Activated T-helper 17 cell treated with anti-CD3 and anti-CD28 coated beads, Interleukin-2, amount 50 U/mL, for 72 hours (primary cell): ENCODE results near the gene MTHFR. TPM values are rescaled to one million over a fixed set of nuclear protein-coding genes. Genes with fewer than 3 reads are reported as not detected.

Experiments
- ATAC-seq: fragments of 150-1000 bp; cut with Tn5 transposase; replicated peaks from 2 replicates; pipeline ENCODE4 v1.10.0; 2021; ENCODE audit warnings: mild to moderate bottlenecking, moderate library complexity
- H3K27ac Mint-ChIP-seq: one replicate; pipeline ENCODE4 v1.8.0; 2022; ENCODE audit warnings: mixed read lengths
- H3K27me3 Mint-ChIP-seq: one replicate; pipeline ENCODE4 v1.8.0; 2022; ENCODE audit warnings: mixed read lengths
- H3K36me3 Mint-ChIP-seq: one replicate; pipeline ENCODE4 v1.8.0; 2022; ENCODE audit warnings: low read depth, mild to moderate bottlenecking, mixed read lengths
- H3K4me1 Mint-ChIP-seq: one replicate; pipeline ENCODE4 v1.8.0; 2022; ENCODE audit warnings: mixed read lengths
- H3K4me3 Mint-ChIP-seq: one replicate; pipeline ENCODE4 v1.8.0; 2022; ENCODE audit warnings: mild to moderate bottlenecking, mixed read lengths
- H3K9me3 Mint-ChIP-seq: one replicate; pipeline ENCODE4 v1.8.0; 2022; ENCODE audit warnings: mixed read lengths
- total RNA-seq, 2 donors: library from RNA; stranded (reverse); gene quantifications; one replicate each; pipeline ENCODE4 v1.2.3, GENCODE V29; 2022

MTHFR gene
- total RNA-seq, 2 donors from 2014 or later, result 13.3 to 16.2 TPM

DNA sequence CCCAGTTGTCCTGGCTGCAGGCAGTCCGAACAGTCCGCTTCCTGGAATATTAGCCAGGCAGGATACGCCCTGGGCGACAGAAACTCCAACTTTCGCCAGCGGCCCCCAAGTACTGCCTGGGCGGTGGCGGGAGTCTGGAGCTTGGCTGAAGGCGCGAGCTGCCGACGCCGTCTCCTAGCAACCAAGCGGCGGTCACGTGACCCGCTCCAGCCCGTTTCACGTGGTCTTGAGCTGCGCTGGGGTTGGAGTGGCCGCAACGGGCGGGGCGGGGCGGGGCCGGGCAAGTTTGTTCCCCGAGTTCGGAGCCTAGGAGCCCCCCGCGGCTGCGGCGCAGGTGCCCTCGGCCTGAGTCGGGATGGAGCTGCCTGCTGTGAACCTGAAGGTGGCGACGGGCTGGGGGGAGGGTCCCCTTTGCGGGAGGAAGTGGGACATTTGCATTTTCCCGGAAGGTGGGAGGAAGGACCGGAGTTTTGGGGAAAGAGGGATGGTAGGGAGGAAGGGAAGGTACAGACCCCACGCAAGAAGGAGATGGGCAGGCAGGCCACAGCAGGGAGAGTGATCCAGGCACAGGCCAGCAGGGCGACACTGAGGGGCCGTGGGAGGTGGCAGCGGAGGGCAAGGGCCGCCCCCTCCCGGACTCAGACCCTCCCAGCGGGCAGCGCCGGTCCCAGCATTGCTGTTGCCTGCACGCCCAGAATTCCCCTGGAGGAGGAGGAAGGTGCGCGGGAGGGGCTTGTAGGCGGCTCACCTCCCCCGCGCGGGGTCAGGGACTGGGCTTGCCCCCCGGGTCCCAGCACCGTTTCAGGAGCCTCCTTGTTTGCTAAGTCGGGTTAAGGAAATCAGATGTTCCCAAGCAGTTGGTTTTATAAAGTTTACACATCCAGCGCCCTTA, 69.7 kb downstream of the MTHFR start, which contains the start of gene AGTRAP:
TSS of gene AGTRAP (plus strand) at position 283 of the 892 bp plus-strand sequence. CDS start at position 356, 73 bp downstream.
- Mint-ChIP-seq H3K36me3 (no peaks in the 10 kb centered on the region), H3K4me1 (peaks cover 26% of the 10 kb centered on the region), H3K27ac (peak within 1 kb of the TSS; percentile 82), H3K4me3 (peak within 1 kb of the TSS; percentile 87), H3K27me3 (no peaks in the 10 kb centered on the region), H3K9me3 (no peaks in the 10 kb centered on the region)
- ATAC-seq, result peak; percentile 89

Other genes with a start within 250 kb of the MTHFR start
- gene FBXO2, start 151.5 kb downstream of the MTHFR start, total RNA-seq, result 1 to 10 TPM; 1.3 to 4.0 TPM
- gene FBXO44, start 151.1 kb downstream of the MTHFR start, total RNA-seq, result 10 to 100 TPM; 13.8 to 21.7 TPM
- gene FBXO6, start 141.8 kb downstream of the MTHFR start, total RNA-seq, result 1 to 10 TPM; 2.0 to 6.2 TPM
- 10 to 100 TPM; 63.1 to 63.3 TPM for gene MAD2L2, start 124.8 kb downstream of the MTHFR start, total RNA-seq
- under 1 TPM; 0.04 to 0.13 TPM for gene DRAXIN, start 114.3 kb downstream of the MTHFR start, total RNA-seq
- 10 to 100 TPM in 1 of 2 donors, 1 to 10 TPM in 1; 7.5 to 14.3 TPM for gene AGTRAP, start 69.8 kb downstream of the MTHFR start, total RNA-seq
- not detected for gene C1orf167, start 43.8 kb downstream of the MTHFR start, total RNA-seq
- gene CLCN6, start 227 bp upstream of the MTHFR start, total RNA-seq, result 10 to 100 TPM; 11.3 to 18.2 TPM
- not detected for gene NPPA, start 41.8 kb upstream of the MTHFR start, total RNA-seq
- not detected for gene NPPB, start 53.0 kb upstream of the MTHFR start, total RNA-seq
- 10 to 100 TPM; 15.6 to 32.2 TPM for gene KIAA2013, start 120.5 kb upstream of the MTHFR start, total RNA-seq
- gene PLOD1, start 128.8 kb upstream of the MTHFR start, total RNA-seq, result 10 to 100 TPM; 18.1 to 36.1 TPM
- 10 to 100 TPM; 46.5 to 70.1 TPM for gene MFN2, start 174.5 kb upstream of the MTHFR start, total RNA-seq
- 100 to 1,000 TPM in 1 of 2 donors, 10 to 100 TPM in 1; 51.1 to 115 TPM for gene MIIP, start 213.5 kb upstream of the MTHFR start, total RNA-seq